GM06990 (cell line): Measurements from ENCODE around the gene EPN3.

Experiments used
- DNase-seq: peaks from one replicate; pipeline ENCODE4 v3.0.0-alpha.2; 2011; ENCODE audit not compliant: insufficient read length; ENCODE audit errors: extremely low read depth
- H3K27me3 ChIP-seq: replicated peaks from 2 replicates; pipeline ENCODE4 v1.6.0; 2011; ENCODE audit warnings: low read length; ENCODE audit not compliant: control insufficient read depth, insufficient read depth
- H3K36me3 ChIP-seq: 2 replicates; pipeline ENCODE4 v1.5.1; 2011; ENCODE audit warnings: low read length; ENCODE audit not compliant: control insufficient read depth, insufficient read depth
- H3K4me3 ChIP-seq: replicated peaks from 2 replicates; pipeline ENCODE4 v1.5.1; 2011; ENCODE audit warnings: low read depth, mild to moderate bottlenecking, control low read depth, low read length
- CTCF ChIP-seq: IDR thresholded peaks from 2 replicates; pipeline ENCODE4 v1.5.1; 2011; ENCODE audit warnings: low read length, control low read depth, mild to moderate bottlenecking, inconsistent platforms; ENCODE audit not compliant: insufficient read depth, poor library complexity, severe bottlenecking

Gene EPN3

GRCh38 chr17:50550661-50551432 lies 18.3 kb downstream of the EPN3 start:
- TF ChIP-seq CTCF = peak; percentile 64
- H3K4me3 ChIP-seq = no peak overlapping the region
- H3K36me3 ChIP-seq = peaks cover 11% of the 10 kb centered on the region
- no peaks in the 10 kb centered on the region for H3K27me3 ChIP-seq
- DNase-seq = no peak

- DNase-seq = no peak
- H3K27me3 ChIP-seq = no peaks in the 10 kb centered on the region
- no peak overlapping the region for H3K4me3 ChIP-seq
- H3K36me3 ChIP-seq = peaks cover 11% of the 10 kb centered on the region
- no peak for TF ChIP-seq CTCF
These were observed 18.9 kb downstream of the EPN3 start for GRCh38 chr17:50551433-50551815.

GRCh38 chr17:50551884-50552283 lies 19.3 kb downstream of the EPN3 start:
- TF ChIP-seq CTCF = no peak
- DNase-seq = no peak
- Histone ChIP-seq H3K27me3 (no peaks in the 10 kb centered on the region), H3K36me3 (peaks cover 11% of the 10 kb centered on the region), H3K4me3 (no peak overlapping the region)

- no peak for TF ChIP-seq CTCF
These were observed 21.7 kb downstream of the EPN3 start for GRCh38 chr17:50554201-50554600.

GRCh38 chr17:50556803-50557202 lies 24.3 kb downstream of the EPN3 start:
- no peak for DNase-seq
- peaks cover 1% of the 10 kb centered on the region for H3K27me3 ChIP-seq
- no peak for TF ChIP-seq CTCF
- no peaks in the 10 kb centered on the region; the same call in 1 of the 2 replicates for H3K36me3 ChIP-seq
- no peak overlapping the region for H3K4me3 ChIP-seq

More at GRCh38 chr17:50554201-50554600, 21.7 kb downstream of the EPN3 start:
- H3K4me3 ChIP-seq = no peak overlapping the region
- DNase-seq = no peak
- H3K27me3 ChIP-seq = peaks cover 1% of the 10 kb centered on the region
- peaks cover 7% of the 10 kb centered on the region for H3K36me3 ChIP-seq
